ENCODE measurements around the gene EIF4G1.

EIF4G1 gene

DNA sequence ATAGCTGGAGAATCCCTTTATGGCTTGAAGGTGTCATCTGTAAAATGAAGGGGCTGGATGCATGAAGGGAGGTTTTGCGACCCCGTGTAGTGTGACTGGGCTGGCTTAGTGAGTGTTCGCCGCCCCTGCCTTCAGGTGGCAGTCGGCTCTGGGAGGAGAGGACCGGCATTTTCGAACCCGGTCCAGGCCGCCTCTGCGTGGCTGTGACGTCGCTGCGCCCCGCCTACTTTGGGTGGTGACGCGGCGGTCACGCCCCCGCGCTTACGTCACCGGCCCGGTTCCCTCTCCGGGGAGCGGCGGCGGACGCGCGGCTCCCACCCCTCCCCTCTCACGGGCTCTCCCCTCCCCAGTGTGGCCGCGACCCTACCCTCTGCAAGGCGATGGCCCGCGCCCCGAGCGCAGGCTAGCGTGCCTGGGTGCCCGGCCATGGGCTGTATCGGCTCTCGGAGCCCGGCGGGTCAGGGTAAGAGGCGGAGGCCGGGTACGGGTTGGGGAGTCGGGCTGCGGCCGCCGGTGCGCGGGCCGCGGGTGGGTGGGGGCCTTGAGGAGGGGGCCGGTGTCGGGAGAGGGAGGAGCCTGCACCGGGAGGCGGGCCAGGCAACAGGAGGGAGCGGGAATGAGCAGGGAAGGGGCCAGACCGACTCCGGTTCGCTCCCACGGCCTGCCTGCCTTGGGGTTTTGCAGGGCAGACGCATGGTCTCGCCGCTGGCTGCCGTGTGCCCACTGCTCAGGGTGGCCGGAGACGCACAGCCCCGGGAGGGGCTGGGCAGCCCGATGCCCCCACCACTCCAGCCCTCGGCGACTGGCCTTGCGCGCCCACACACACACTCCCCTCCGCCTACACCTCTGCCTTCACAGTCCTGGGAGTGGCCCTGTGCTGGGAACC is 21.5 kb downstream of the EIF4G1 start:
- H3K36me3 ChIP-seq: peaks cover 38% of the 10 kb centered on the region
- peaks cover 26% of the 10 kb centered on the region for H3K27me3 ChIP-seq
- H3K4me1 ChIP-seq (ENCODE audit: control insufficient read depth in 1 of 2, insufficient read depth in 1 of 2, low read depth in 1 of 2, low read length in 1 of 2): peaks cover 15 to 23% of the 10 kb centered on the region in 2 experiments
- peak overlapping the region; percentile 79 to 95 for H3K4me3 ChIP-seq (ENCODE audit: low read depth in 1 of 2, low read length in 1 of 2)
- no peaks in the 10 kb centered on the region for H3K9me3 ChIP-seq
- peak overlapping the region; percentile 88 for H3K27ac ChIP-seq
- TF ChIP-seq, protein P1, sequence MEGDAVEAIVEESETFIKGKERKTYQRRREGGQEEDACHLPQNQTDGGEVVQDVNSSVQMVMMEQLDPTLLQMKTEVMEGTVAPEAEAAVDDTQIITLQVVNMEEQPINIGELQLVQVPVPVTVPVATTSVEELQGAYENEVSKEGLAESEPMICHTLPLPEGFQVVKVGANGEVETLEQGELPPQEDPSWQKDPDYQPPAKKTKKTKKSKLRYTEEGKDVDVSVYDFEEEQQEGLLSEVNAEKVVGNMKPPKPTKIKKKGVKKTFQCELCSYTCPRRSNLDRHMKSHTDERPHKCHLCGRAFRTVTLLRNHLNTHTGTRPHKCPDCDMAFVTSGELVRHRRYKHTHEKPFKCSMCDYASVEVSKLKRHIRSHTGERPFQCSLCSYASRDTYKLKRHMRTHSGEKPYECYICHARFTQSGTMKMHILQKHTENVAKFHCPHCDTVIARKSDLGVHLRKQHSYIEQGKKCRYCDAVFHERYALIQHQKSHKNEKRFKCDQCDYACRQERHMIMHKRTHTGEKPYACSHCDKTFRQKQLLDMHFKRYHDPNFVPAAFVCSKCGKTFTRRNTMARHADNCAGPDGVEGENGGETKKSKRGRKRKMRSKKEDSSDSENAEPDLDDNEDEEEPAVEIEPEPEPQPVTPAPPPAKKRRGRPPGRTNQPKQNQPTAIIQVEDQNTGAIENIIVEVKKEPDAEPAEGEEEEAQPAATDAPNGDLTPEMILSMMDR (IDR thresholded peaks at IDR 0.05): no peak

DNA sequence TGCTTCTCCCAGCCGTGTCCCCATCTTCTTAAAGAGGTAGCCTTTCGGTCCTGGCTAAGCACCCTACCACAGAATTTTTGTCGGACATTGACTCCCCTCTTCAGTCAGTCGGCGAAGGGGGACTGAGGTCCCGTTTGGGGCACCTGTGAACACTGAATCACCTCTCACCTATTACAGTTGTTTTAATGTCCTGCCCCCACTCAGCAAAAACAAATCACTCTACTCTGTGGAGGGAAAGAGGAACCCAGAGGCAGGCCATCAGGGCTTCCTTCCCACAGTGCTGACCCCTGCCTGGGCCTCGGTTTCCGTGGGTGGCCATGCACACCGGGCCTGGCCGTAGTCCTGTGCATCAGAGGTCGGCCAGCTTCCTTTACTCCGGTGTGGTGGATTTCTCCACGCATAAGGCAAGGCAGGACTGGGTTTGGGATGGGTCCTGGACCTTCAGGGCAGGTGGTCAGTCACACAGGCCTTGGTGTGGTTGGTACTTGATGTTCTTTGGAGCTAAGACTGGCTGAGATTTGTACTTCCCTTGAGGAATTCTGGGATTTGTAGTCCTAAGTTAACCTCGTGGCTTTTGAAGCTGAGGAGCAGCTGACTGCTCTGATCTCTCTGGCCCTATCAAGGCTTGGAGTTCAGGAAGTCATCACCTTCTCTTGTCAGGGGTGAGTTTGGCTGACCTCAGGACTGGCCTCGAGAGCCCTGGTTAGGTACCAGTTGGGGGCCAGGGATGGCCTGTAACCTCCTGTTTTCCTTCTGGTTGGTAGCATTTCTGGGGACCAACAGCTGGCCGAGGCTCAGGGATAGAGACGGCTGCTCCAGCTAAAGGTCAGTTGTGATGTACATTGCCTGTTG is 22.4 kb downstream of the EIF4G1 start:
- TF ChIP-seq, protein P1 (IDR thresholded peaks at IDR 0.05): no peak
- Histone ChIP-seq H3K27me3 (peaks cover 26% of the 10 kb centered on the region), H3K36me3 (peaks cover 31% of the 10 kb centered on the region), H3K4me1 (ENCODE audit: control insufficient read depth in 1 of 2, insufficient read depth in 1 of 2, low read depth in 1 of 2, low read length in 1 of 2) (peaks cover 15 to 23% of the 10 kb centered on the region in 2 experiments), H3K9me3 (no peaks in the 10 kb centered on the region), H3K4me3 (ENCODE audit: low read depth in 1 of 2, low read length in 1 of 2) (peak overlapping the region; percentile 79 to 95), H3K27ac (peak overlapping the region; percentile 88)

DNA sequence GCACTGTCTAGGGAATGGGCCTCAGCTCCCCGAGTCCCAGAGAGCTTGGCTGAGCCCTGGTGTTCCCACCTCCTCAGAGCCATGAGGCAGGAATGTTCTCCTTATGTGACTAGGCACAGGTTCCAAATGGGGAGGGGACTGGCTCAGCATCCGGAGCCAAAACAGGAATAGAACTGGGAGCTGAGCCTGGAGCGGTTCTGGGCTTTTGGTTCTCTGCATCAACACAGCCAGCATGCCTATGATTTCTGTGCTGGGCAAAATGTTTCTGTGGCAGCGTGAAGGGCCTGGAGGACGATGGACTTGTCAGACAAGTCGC is 23.0 kb downstream of the EIF4G1 start, which contains the start of gene FAM131A:
TSS of gene FAM131A (plus strand) at position 202 of the 316 bp plus-strand sequence. CDS start at position 233, 31 bp downstream.
- TF ChIP-seq, protein P1 (IDR thresholded peaks at IDR 0.05): no peak
- Histone ChIP-seq H3K27me3 (peaks cover 26% of the 10 kb centered on the region), H3K9me3 (no peaks in the 10 kb centered on the region), H3K4me1 (ENCODE audit: control insufficient read depth in 1 of 2, insufficient read depth in 1 of 2, low read depth in 1 of 2, low read length in 1 of 2) (peaks cover 15 to 23% of the 10 kb centered on the region in 2 experiments), H3K36me3 (peaks cover 31% of the 10 kb centered on the region), H3K27ac (peak within 1 kb of the TSS; percentile 88), H3K4me3 (ENCODE audit: low read depth in 1 of 2, low read length in 1 of 2) (peak within 1 kb of the TSS; percentile 79 to 95)

DNA sequence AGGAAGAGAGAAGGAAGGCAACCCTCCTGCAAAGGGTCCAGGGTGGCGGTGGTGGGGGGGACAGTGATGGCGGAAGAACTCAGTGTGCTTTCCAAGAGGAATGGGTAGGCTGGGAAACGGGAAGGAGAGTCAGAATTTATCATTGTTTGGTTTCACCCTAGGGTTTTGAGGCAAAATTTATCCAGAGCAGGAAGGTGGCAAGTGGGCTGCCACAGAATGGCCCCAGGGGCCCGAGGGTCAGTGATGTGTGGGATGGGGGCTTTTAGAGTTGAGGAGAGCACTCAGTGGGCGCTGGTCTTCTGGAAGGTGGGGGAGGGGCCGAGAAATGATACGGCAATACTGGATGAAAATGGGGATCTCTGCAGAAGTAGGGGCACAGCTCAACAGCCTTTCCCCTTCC is 23.6 kb downstream of the EIF4G1 start:
- H3K36me3 ChIP-seq: peaks cover 31% of the 10 kb centered on the region
- H3K4me3 ChIP-seq (ENCODE audit: low read depth in 1 of 2, low read length in 1 of 2): no peak overlapping the region
- H3K4me1 ChIP-seq (ENCODE audit: control insufficient read depth in 1 of 2, insufficient read depth in 1 of 2, low read depth in 1 of 2, low read length in 1 of 2): peaks cover 15 to 23% of the 10 kb centered on the region in 2 experiments
- H3K27ac ChIP-seq: no peak overlapping the region
- no peaks in the 10 kb centered on the region for H3K9me3 ChIP-seq
- peaks cover 26% of the 10 kb centered on the region for H3K27me3 ChIP-seq
- TF ChIP-seq, protein P1 (IDR thresholded peaks at IDR 0.05): no peak

DNA sequence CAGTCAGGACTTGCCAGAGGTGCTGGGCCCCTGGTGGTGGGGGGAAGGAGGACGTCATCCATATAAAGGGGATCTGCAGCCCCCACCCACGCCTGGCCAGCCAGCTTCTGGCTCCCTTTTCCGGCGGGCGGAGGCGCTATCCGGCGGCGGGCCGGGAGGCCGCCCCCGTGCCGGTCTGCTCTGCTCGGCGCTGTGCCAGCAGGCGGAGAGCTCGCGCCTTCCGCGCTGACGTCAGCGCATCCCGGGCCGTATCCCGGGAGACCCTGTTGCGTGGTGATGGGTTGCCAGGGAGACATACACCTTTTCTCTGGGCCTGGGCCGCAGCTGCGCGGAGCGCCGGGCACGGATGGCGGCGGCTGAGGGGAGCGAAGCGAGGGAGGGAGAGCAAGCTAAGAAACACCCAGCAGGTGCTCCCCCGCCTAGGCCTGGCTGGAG is 24.1 kb downstream of the EIF4G1 start:
- TF ChIP-seq, protein P1 (IDR thresholded peaks at IDR 0.05): no peak
- Histone ChIP-seq H3K27ac (no peak overlapping the region), H3K27me3 (peaks cover 26% of the 10 kb centered on the region), H3K9me3 (no peaks in the 10 kb centered on the region), H3K36me3 (peaks cover 32% of the 10 kb centered on the region), H3K4me3 (ENCODE audit: low read depth in 1 of 2, low read length in 1 of 2) (no peak overlapping the region), H3K4me1 (ENCODE audit: control insufficient read depth in 1 of 2, insufficient read depth in 1 of 2, low read depth in 1 of 2, low read length in 1 of 2) (peaks cover 15 to 23% of the 10 kb centered on the region in 2 experiments)
